T-helper 1 cell treated with Interleukin-12 subunit alpha and Interleukin-12 subunit beta and Interleukin-4 antibody, amounts not matched to agents 30 μg/mL and 1 μg/mL, for 36 hours (primary cell): ENCODE measurements around the gene PCDHGB3.
A peak's percentile ranks its signal among the peaks of the same experiment; 100 is the strongest.
"Not testable (repeated sequence)": the region's sequence is repeated elsewhere in the genome, so short reads cannot be mapped to it uniquely, and the experiment has no call there.

ENCODE experiments used
- H3K27ac Mint-ChIP-seq: one replicate; pipeline ENCODE4 v1.8.0; 2021; ENCODE audit warnings: mild to moderate bottlenecking, mixed read lengths
- H3K27me3 Mint-ChIP-seq: one replicate; pipeline ENCODE4 v1.8.0; 2021; ENCODE audit warnings: low read depth, mixed read lengths
- H3K36me3 Mint-ChIP-seq: one replicate; pipeline ENCODE4 v1.8.0; 2021; ENCODE audit warnings: low read depth, mixed read lengths
- H3K4me1 Mint-ChIP-seq: one replicate; pipeline ENCODE4 v1.8.0; 2021; ENCODE audit warnings: low read depth, mixed read lengths
- H3K4me3 Mint-ChIP-seq: one replicate; pipeline ENCODE4 v1.8.0; 2021; ENCODE audit warnings: mild to moderate bottlenecking, moderate library complexity, mixed read lengths
- H3K9me3 Mint-ChIP-seq: one replicate; pipeline ENCODE4 v1.8.0; 2021; ENCODE audit warnings: mixed read lengths

The PCDHGB3 gene

GRCh38 chr5:141369994-141370848 is at the start of gene PCDHGB3:
Gene PCDHGB3 (plus strand): TSS chr5:141370242. CDS start chr5:141370395, 153 bp downstream.
- Mint-ChIP-seq H3K27ac (no peak within 1 kb of the TSS), H3K27me3 (peaks cover 26% of the 10 kb centered on the region), H3K36me3 (peaks cover 2% of the 10 kb centered on the region), H3K4me3 (peak within 1 kb of the TSS; percentile 70), H3K4me1 (peaks cover 2% of the 10 kb centered on the region), H3K9me3 (peaks cover 38% of the 10 kb centered on the region)

- H3K9me3 Mint-ChIP-seq: peaks cover 61% of the 10 kb centered on the region
- H3K4me1 Mint-ChIP-seq: peaks cover 27% of the 10 kb centered on the region
- H3K36me3 Mint-ChIP-seq: peaks cover 32% of the 10 kb centered on the region
- peak overlapping the region; percentile 7 for H3K4me3 Mint-ChIP-seq
- no peak overlapping the region for H3K27ac Mint-ChIP-seq
- H3K27me3 Mint-ChIP-seq: peaks cover 3% of the 10 kb centered on the region
Measured at GRCh38 chr5:141322261-141322660, 47.8 kb upstream of the PCDHGB3 start.

GRCh38 chr5:141326088-141326854 is 43.8 kb upstream of the PCDHGB3 start:
- peak overlapping the region; percentile 93 for H3K4me3 Mint-ChIP-seq
- peaks cover 8% of the 10 kb centered on the region for H3K27me3 Mint-ChIP-seq
- H3K27ac Mint-ChIP-seq: peak overlapping the region; percentile 92
- peaks cover 33% of the 10 kb centered on the region for H3K9me3 Mint-ChIP-seq
- peaks cover 6% of the 10 kb centered on the region for H3K4me1 Mint-ChIP-seq
- no peaks in the 10 kb centered on the region for H3K36me3 Mint-ChIP-seq

DNA sequence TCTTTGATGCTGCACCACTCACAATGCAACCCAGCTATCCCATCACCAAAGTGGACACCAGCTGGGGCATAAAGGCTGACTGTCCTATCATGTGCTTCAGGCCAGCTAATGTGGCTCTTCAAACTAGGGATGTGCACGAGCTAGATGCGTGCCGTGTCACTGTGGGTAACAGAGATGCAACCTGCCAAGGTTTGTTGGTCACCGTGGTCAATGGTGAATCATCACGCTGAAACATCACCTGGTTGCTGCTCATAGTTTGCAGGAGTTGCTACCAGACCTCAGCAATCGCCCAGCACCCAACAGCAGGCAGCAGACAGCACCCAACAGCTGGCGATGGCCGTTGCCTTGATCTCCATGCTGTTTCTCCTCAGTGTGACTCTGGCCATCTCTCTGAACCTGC is 41.8 kb upstream of the PCDHGB3 start:
- Mint-ChIP-seq H3K4me3 (no peak overlapping the region), H3K36me3 (no peaks in the 10 kb centered on the region), H3K27ac (no peak overlapping the region), H3K4me1 (peaks cover 6% of the 10 kb centered on the region), H3K27me3 (peaks cover 22% of the 10 kb centered on the region), H3K9me3 (peaks cover 30% of the 10 kb centered on the region)

GRCh38 chr5:141330299-141331080 is 39.6 kb upstream of the PCDHGB3 start, which contains the start of gene PCDHGA1:
Gene PCDHGA1 (plus strand): TSS chr5:141330514.
- peaks cover 33% of the 10 kb centered on the region for H3K9me3 Mint-ChIP-seq
- peak within 1 kb of the TSS; percentile 34 for H3K4me3 Mint-ChIP-seq
- peaks cover 6% of the 10 kb centered on the region for H3K4me1 Mint-ChIP-seq
- no peak within 1 kb of the TSS for H3K27ac Mint-ChIP-seq
- H3K36me3 Mint-ChIP-seq: no peaks in the 10 kb centered on the region
- peaks cover 41% of the 10 kb centered on the region for H3K27me3 Mint-ChIP-seq

DNA sequence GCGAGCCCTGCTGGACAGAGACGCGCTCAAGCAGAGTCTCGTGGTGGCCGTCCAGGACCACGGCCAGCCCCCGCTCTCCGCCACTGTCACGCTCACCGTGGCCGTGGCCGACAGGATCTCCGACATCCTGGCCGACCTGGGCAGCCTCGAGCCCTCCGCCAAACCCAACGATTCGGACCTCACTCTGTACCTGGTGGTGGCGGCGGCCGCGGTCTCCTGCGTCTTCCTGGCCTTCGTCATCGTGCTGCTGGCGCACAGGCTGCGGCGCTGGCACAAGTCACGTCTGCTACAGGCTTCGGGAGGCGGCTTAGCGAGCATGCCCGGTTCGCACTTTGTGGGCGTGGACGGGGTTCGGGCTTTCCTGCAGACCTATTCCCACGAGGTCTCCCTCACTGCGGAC is 37.5 kb upstream of the PCDHGB3 start:
- H3K36me3 Mint-ChIP-seq, H3K4me3 Mint-ChIP-seq, H3K4me1 Mint-ChIP-seq, H3K27ac Mint-ChIP-seq: not testable (repeated sequence)
- H3K27me3 Mint-ChIP-seq: peaks cover 60% of the 10 kb centered on the region
- H3K9me3 Mint-ChIP-seq: peaks cover 38% of the 10 kb centered on the region

DNA sequence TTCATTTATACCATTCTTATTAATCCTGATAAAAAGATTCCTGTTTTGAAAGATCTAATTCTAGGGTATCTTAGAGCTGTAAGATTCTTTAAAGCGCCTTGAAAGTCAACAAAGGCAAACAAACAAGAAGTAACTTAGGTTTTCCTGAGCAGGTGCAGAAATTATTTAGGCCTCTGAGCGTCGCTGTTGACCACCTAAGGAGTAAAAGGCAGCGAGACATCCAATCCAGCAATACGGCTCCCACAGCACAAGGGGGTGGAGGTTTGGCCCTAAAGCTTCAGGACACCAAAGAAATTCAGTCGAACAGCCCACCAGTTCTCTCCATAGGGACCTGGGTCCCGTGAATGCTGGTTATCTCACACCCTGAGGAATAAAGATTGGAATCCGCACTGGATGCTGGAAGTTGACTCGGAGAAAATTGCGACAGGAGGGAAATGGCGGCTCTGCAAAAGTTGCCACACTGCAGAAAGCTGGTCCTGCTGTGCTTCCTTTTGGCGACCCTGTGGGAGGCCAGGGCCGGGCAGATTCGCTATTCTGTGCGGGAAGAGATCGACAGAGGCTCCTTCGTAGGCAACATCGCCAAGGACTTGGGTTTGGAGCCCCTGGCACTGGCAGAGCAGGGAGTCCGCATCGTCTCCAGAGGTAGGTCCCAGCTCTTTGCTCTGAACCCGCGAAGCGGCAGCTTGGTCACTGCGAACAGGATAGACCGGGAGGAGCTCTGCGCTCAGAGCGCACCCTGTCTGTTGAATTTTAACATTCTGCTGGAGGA is 31.3 kb upstream of the PCDHGB3 start, which contains the start of gene PCDHGA2:
Gene PCDHGA2, plus strand, starts transcription at position 223 of the 769 bp plus-strand sequence.
- H3K36me3 Mint-ChIP-seq: peaks cover 3% of the 10 kb centered on the region
- no peaks in the 10 kb centered on the region for H3K4me1 Mint-ChIP-seq
- peaks cover 49% of the 10 kb centered on the region for H3K27me3 Mint-ChIP-seq
- H3K27ac Mint-ChIP-seq: peak within 1 kb of the TSS; percentile 63
- peaks cover 37% of the 10 kb centered on the region for H3K9me3 Mint-ChIP-seq
- H3K4me3 Mint-ChIP-seq: peak within 1 kb of the TSS; percentile 62

- H3K4me1 Mint-ChIP-seq, H3K36me3 Mint-ChIP-seq, H3K4me3 Mint-ChIP-seq, H3K27ac Mint-ChIP-seq: not testable (repeated sequence)
- Mint-ChIP-seq H3K9me3 (peaks cover 38% of the 10 kb centered on the region), H3K27me3 (peaks cover 29% of the 10 kb centered on the region)
Measured at GRCh38 chr5:141340781-141341354, 29.2 kb upstream of the PCDHGB3 start.

DNA sequence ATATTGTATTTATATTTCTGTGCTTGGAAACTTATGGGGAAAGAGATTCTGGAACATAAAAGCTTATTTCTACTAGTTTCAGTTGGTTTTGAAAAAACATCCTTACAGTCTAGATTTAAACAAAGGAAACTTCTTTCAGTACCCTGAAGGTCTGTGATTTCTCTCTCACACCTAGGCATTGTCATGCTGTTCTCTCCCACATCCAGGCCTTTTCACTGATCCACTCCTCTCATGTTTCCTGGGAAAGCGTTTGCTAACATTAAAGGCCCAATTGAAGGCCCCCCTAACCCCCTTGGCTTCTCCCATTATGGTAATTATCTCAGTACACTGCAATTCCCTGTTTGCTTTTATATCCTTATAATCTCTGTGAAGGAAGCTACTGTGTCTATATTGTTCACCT is 27.3 kb upstream of the PCDHGB3 start:
- Mint-ChIP-seq H3K36me3 (peaks cover 5% of the 10 kb centered on the region), H3K27me3 (peaks cover 15% of the 10 kb centered on the region), H3K4me1 (no peaks in the 10 kb centered on the region), H3K9me3 (peaks cover 43% of the 10 kb centered on the region), H3K27ac (no peak overlapping the region), H3K4me3 (no peak overlapping the region)

DNA sequence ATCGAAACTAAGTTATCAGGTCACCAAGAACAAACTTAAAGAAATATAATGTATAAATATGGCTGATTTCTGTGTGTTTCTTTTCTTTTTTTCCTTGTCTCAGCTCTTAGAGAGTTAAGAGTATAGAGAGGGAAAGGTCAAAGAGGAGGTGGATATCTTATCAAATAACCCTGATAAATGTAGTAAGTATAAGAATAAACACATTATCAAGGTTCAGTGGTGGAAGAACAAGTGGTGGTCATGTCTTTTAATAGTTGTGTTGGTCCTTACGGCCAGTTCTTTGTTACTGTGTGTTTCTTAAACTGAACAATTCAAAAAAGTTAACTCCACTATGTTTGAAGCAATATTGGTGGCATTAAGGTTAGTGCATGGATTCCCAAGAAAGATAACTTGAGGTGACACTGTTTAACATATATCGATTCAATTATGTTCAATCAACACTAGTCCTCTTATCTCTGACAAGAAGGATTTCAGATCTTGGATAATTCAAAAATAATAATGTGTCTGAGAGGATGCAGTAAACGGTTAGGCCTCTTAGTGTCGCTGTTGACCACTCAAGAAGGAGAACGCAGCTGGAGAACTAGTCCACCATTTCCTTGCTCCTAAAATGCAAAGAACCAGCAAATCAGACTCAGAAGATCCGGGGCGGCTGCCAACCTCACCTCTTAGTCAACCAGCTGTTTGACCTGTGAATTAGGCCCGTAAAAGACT is 26.6 kb upstream of the PCDHGB3 start, which contains the start of gene PCDHGA3:
Gene PCDHGA3, plus strand, starts transcription at position 588 of the 711 bp plus-strand sequence. CDS start 205 bp downstream, outside the sequence.
- H3K9me3 Mint-ChIP-seq: peaks cover 39% of the 10 kb centered on the region
- H3K27ac Mint-ChIP-seq: no peak within 1 kb of the TSS
- H3K4me3 Mint-ChIP-seq: peak within 1 kb of the TSS; percentile 74
- peaks cover 11% of the 10 kb centered on the region for H3K27me3 Mint-ChIP-seq
- H3K36me3 Mint-ChIP-seq: peaks cover 5% of the 10 kb centered on the region
- H3K4me1 Mint-ChIP-seq: no peaks in the 10 kb centered on the region

DNA sequence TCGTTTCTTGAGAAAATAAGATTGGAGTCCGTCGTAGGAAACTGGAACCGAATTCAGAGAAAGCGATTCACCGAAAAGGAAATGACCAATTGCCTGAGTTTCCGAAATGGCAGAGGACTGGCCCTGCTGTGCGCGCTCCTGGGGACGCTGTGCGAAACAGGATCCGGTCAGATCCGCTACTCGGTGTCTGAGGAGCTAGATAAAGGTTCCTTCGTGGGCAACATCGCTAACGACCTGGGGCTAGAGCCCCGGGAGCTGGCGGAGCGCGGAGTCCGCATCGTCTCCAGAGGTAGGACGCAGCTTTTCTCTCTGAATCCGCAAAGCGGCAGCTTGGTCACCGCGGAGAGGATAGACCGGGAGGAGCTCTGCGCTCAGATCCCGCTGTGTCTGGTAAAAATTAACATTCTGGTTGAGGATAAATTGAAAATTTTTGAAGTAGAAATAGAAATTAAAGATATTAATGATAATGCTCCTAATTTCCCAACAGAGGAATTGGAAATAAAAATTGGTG is 26.0 kb upstream of the PCDHGB3 start:
- Mint-ChIP-seq H3K9me3 (peaks cover 39% of the 10 kb centered on the region), H3K27me3 (peaks cover 9% of the 10 kb centered on the region), H3K4me3 (peak overlapping the region; percentile 74), H3K27ac (no peak overlapping the region), H3K36me3 (peaks cover 5% of the 10 kb centered on the region), H3K4me1 (no peaks in the 10 kb centered on the region)

DNA sequence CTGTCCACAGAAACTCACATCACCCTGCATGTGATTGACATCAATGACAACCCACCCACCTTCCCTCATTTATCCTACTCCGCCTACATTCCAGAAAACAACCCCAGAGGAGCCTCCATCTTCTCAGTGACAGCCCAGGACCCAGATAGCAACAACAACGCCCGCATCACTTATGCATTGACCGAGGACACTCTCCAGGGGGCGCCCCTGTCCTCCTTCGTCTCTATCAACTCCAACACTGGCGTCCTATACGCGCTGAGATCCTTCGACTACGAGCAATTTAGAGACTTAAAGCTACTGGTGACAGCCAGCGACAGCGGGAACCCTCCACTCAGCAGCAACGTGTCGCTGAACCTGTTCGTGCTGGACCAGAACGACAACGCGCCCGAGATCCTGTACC is 24.7 kb upstream of the PCDHGB3 start:
- Mint-ChIP-seq H3K36me3 (peaks cover 7% of the 10 kb centered on the region), H3K9me3 (peaks cover 35% of the 10 kb centered on the region), H3K27ac (no peak overlapping the region), H3K4me3 (no peak overlapping the region), H3K4me1 (peaks cover 2% of the 10 kb centered on the region), H3K27me3 (peaks cover 11% of the 10 kb centered on the region)

DNA sequence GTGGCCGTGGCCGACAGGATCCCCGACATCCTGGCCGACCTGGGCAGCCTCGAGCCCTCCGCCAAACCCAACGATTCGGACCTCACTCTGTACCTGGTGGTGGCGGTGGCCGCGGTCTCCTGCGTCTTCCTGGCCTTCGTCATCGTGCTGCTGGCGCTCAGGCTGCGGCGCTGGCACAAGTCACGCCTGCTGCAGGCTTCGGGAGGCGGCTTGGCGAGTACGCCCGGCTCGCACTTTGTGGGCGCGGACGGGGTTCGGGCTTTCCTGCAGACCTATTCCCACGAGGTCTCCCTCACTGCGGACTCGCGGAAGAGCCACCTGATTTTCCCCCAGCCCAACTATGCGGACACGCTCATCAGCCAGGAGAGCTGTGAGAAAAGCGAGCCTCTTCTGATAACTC is 24.0 kb upstream of the PCDHGB3 start:
- not testable (repeated sequence) for H3K36me3 Mint-ChIP-seq, H3K4me3 Mint-ChIP-seq, H3K27ac Mint-ChIP-seq, H3K4me1 Mint-ChIP-seq
- H3K27me3 Mint-ChIP-seq: peaks cover 12% of the 10 kb centered on the region
- peaks cover 34% of the 10 kb centered on the region for H3K9me3 Mint-ChIP-seq
